NCI-H1092 (cell line): ENCODE results near the gene SHC2.
"Not testable (repeated sequence)": the region's sequence is repeated elsewhere in the genome, so short reads cannot be mapped to it uniquely, and the experiment has no call there.

Experiments
- DNase-seq: peaks from one replicate; lab custom pipeline; 2025; lab: John Stamatoyannopoulos, UW

The SHC2 gene

DNA sequence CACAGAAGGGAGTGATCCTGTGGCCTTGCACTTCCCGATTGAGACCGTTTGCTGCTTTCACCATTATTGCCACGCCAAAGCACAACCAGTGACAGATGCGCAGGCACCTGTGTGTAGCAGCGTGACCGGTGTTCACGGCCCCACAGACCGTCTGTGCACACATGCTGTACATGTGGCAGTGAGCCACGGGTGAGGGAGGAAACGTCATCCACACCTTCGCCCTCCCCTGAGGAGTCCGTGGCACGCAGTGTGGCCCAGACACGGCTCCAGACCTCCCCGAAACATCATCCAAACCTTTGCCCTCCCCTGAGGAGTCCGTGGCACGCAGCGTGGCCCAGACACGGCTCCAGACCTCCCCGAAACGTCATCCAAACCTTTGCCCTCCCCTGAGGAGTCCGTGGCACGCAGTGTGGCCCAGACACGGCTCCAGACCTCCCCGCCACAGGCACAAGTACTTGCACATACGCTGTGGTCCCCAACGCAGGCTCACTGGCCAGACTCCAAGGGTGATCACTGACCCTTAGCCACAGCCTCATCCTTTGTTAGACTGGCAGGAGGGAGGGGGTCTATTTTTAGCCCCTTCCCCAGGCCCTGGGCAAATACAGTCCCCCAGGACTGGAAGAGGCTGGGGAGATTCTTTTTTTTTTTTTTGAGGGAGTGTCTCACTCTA lies 7.9 kb upstream of the SHC2 start:
- DNase-seq = no peak

GRCh38 chr19:467554-467953 lies 6.7 kb upstream of the SHC2 start:
- no peak for DNase-seq

DNA sequence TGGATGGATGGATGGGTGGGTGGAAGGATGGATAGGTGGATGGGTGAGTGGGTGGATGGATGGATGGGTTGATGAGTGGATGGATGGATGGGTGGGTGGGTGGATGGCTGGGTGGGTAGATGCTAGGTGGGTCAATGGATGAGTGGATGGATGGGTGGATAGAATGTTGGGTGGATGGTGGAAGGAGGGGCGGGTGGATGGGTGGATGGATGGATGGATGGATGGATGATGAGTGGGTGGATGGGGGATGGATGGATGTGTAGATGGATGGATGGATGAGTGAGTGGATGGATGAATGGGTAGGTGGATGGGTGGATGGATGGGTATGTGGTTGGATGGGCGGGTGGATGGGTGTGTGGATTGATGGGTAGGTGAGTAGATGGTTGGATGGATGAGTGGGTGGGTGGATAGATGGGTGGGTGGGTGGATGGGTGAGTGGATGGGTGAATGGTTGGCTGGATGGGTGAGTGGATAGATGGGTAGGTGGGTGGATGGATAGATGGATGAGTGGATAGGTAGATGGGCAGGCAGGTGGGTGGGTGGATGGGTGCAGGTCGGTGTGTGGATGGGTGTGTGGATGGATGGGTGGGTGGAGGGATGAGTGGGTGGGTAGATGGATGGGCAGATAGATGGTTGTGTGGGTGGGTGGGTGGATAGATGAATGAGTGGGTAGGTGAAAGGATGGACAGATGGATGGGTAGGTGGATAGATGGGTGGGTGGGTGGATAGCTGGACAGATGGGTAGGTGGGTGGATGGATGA lies 4.4 kb upstream of the SHC2 start:
- no peak for DNase-seq

- DNase-seq = no peak
Measured at GRCh38 chr19:464208-464545, 3.3 kb upstream of the SHC2 start.

DNA sequence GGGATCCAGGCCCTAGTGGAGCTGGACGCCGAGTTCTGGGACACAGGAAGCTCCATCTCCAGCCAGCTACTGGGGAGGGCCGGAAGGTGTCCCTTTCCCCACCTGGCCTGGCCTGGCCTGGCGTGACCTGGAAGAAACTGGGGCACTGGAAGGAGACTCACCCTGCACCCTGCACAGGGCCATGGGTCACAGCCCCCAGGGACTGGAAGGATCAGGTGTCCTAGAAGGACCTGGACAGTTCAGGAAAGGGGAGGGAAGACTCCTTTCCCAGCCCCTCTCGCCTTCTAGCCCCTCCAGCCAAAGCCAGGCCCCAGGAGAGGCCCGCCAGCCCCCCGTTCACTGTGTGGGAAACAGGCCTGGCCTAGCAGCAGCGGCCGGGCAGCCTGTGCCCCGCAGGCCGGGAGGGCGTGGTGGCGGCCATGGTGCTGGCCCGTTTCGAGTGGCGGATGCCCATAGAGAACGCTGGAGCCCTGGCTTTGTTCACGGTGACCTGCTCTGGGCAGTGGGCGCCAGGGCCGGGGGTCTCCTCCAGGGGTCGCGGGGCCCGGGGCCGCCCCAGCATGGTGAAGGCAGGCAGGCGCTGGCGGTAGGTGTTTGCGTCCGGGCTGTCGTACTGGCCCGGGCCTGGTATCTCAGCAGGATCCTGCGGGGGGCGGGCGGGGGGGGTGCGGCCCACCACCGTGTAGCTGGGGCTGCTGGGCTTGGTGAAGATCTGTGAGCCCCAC lies 2.8 kb upstream of the SHC2 start:
- no peak for DNase-seq

- DNase-seq = peak; percentile 58
Measured at GRCh38 chr19:461721-462551, 1.1 kb upstream of the SHC2 start.

- DNase-seq = peak; percentile 48
Measured at GRCh38 chr19:459724-460511, 915 bp downstream of the SHC2 start.

GRCh38 chr19:458091-459042 lies 2.5 kb downstream of the SHC2 start:
- DNase-seq = no peak

DNA sequence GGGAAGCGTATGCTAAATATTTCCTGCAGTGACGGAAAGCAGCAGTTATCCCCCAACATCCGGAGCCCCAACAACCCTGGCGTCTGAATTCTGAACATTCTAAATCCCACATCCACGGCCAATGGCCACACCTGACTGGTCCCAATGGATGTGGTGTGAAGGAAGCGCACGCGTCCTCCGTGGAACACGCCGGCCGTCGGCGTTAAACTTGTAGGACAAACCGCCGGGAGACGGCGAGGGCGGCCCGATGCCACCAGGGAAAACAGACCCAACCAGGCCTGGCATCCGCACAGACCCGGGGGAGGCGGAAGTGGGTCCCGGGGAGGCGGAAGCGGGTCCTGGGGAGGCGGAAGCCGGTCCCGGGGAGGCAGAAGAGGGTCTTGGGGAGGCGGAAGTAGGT lies 3.2 kb downstream of the SHC2 start:
- no peak for DNase-seq

- no peak for DNase-seq
Measured at GRCh38 chr19:456547-457110, 4.2 kb downstream of the SHC2 start.

GRCh38 chr19:455851-456546 lies 4.8 kb downstream of the SHC2 start:
- no peak for DNase-seq

DNA sequence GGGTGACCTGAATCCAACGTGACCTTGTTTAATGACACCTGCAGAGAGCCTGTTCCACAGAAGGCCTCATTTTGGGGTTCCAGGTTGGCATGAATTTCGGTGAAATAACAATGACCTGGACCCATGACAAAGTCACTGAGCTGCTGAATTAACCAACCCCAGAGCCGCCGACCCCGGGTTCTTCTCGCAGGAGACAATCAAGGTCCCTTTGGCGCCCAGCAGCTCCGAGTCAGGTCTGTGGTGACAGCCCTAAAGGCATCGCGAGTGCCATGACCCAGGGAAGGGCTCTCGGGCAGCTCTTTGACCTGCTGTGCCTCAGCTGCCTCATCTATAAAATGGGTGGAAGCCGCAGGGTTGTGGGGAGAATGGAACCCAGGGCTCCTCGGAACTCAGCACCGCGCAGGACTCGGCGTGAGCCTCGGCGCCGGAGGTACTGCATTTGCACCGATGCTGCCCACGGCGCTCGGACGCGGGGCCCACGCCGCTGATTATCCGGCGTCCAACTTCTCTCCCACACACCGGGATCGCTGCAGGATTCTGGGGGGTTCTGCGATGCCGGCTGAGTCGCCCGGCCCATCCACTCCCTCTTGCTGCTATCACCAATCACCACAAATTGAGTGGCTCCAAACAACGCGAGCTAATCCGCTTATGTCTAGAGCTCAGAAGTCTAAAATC lies 5.7 kb downstream of the SHC2 start:
- DNase-seq = no peak

DNA sequence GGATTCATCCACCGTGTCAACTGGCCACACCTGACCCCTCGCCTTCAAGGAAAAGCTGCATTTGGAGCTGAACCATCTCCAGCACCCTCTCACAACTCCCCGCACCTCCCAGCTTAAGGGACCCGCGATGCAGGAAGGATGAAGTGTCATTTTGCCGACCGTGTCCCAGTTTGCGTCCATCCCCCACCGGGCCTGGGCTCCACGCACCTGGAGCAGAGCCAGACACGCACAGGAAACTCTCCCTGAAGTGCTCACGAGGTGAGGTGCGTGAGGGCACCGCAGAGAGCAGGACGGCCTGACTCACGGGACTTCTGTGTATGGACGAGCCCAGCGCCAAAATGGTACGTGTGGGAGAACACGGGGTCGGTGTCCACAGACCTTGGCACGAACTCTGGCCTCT lies 7.2 kb downstream of the SHC2 start:
- DNase-seq = no peak

GRCh38 chr19:452829-453228 lies 8.0 kb downstream of the SHC2 start:
- DNase-seq = no peak

GRCh38 chr19:450912-451481 lies 9.8 kb downstream of the SHC2 start:
- DNase-seq = not testable (repeated sequence)

DNA sequence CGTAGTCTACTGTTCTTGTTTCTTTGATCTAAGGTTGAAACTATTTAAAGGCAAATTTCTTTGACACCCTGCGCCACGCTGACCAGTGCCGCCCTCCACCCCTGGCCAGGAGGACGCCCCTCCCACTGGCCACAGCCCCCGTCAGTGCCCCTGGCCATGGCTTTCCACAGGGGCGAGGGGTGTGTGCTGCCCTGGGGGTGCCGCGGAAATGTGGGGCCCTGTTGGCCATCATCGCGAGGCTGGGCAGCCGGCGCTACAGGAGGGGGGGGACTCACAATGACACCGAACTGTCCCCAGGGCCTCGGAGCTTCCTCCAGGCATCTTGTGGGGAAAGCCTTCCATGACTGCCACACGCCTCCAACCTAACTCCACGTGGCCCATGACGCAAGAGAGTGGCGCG lies 10.9 kb downstream of the SHC2 start:
- no peak for DNase-seq

DNA sequence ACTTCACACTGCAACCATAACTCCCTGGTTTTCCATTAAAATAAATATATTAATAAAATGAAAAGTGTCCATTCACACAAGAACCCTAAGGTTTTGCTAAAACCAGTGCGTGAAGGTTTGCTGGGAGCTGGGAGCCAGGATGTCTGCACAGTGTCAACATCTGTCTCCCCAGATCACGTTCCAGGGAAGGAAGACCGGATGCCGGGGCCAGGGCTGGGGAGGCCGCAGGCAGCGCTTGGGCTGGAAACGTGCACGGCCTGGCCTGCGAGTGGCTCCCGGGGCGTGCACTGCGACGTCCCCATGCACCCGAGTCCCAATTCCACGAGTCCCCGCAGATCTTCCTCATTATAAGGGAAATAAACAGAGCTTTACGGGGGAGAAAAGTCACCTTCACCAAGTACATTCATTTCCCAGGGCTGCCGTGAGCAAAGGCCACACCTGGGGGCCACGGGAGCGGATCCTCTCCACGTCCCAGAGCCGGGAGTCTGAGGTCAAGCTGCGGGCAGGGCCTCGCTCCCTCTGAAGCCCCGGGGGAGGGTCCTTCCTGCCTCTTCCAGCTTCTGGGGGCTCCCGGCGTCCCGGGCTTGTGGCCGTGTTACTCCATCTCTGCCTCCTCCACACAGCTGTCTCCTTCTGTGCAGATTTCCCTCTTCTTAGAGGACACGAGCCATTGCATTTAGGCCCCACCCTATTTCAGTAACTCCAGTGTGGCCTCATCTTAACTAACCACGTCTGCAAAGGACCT lies 12.8 kb downstream of the SHC2 start:
- no peak for DNase-seq

DNA sequence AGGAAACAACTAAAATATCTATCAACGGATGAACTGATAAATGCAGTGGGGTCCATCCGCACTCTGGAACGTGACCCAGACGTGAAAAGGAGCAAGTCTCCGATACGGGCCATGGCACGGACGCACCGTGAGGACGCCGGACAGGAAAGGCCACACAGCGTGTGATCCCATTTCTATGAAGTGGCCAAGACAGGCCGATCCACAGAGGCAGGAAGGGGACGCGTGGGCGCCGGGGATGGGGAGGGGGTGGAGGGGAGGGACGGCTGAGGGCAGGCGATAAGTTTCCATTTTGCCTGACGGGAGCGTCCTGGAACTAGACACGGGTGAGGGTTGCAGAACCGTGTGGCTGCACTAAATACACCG lies 13.8 kb downstream of the SHC2 start:
- no peak for DNase-seq
